G401.6 (cell line): ENCODE measurements around the gene FBRSL1.

Source experiments
- FAIRE-seq: peaks from 2 replicates; lab custom pipeline; 2012; peaks lifted over from hg19 to GRCh38; lab: Jason Lieb, UNC

The FBRSL1 gene

GRCh38 chr12:132498931-132499330, 9.0 kb downstream of the FBRSL1 start:
- FAIRE-seq: no peak

- no peak for FAIRE-seq
Observed at GRCh38 chr12:132500142-132500855, 10.3 kb downstream of the FBRSL1 start.

- FAIRE-seq: no peak
Observed at GRCh38 chr12:132500856-132501180, 10.9 kb downstream of the FBRSL1 start.

- no peak for FAIRE-seq
Observed at GRCh38 chr12:132501204-132501940, 11.4 kb downstream of the FBRSL1 start.

GRCh38 chr12:132502149-132502881, 12.4 kb downstream of the FBRSL1 start:
- FAIRE-seq: no peak

GRCh38 chr12:132502882-132503193, 12.9 kb downstream of the FBRSL1 start:
- no peak for FAIRE-seq

- FAIRE-seq: no peak
Observed at GRCh38 chr12:132503618-132504204, 13.8 kb downstream of the FBRSL1 start.

GRCh38 chr12:132505105-132505851, 15.3 kb downstream of the FBRSL1 start:
- no peak for FAIRE-seq

GRCh38 chr12:132505852-132506219, 15.9 kb downstream of the FBRSL1 start:
- no peak for FAIRE-seq

GRCh38 chr12:132506328-132507160, 16.6 kb downstream of the FBRSL1 start:
- no peak for FAIRE-seq

- FAIRE-seq: no peak
Observed at GRCh38 chr12:132507161-132507538, 17.2 kb downstream of the FBRSL1 start.

GRCh38 chr12:132507656-132508490, 17.9 kb downstream of the FBRSL1 start:
- no peak for FAIRE-seq

- FAIRE-seq: no peak
Observed at GRCh38 chr12:132508491-132508740, 18.5 kb downstream of the FBRSL1 start.

GRCh38 chr12:132508860-132509732, 19.1 kb downstream of the FBRSL1 start:
- no peak for FAIRE-seq

GRCh38 chr12:132510111-132510724, 20.3 kb downstream of the FBRSL1 start:
- FAIRE-seq: no peak

GRCh38 chr12:132510746-132511477, 21.0 kb downstream of the FBRSL1 start:
- FAIRE-seq: no peak

GRCh38 chr12:132511516-132512196, 21.7 kb downstream of the FBRSL1 start:
- FAIRE-seq: no peak
